NOMO-1 treated with dmso at 0.1 percent for 144 hours (cell line): ENCODE results near the gene HAVCR2.
"Not testable (repeated sequence)": the region's sequence is repeated elsewhere in the genome, so short reads cannot be mapped to it uniquely, and the experiment has no call there.

Experiments
- DNase-seq: peaks from one replicate; lab custom pipeline; 2025; ENCODE audit not compliant: unreplicated experiment; lab: John Stamatoyannopoulos, UW

The HAVCR2 gene

DNA sequence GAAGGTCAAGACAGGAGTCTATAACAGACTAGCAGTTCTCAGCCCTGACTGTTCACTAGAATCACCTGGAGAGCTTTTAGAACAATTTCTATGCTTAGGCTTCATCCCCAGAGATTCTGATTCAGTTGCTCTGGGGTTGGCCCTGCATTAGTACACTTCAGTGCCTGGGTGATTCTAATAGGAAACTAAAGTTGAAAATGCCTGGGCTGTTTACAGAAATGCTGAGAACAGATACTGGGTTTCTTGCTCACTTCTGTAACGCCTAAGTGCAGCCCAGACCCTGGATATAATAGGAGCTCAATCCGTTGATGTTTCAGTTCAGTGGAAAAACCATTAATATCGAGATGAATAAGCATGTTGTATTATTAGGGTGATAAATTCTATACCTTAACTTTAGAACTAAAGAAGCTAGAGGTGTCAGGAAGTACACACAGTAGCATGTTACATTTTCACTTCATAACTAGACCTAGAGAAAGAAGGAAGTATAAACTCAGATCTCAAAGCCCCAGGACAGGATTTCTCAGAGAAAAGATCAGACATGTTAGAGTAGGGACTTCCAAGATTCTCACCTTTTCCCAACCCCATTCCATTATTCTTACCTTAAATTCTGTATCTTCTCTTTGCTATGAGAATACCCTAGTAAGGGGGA is 20.4 kb downstream of the HAVCR2 start:
- no peak for DNase-seq

DNA sequence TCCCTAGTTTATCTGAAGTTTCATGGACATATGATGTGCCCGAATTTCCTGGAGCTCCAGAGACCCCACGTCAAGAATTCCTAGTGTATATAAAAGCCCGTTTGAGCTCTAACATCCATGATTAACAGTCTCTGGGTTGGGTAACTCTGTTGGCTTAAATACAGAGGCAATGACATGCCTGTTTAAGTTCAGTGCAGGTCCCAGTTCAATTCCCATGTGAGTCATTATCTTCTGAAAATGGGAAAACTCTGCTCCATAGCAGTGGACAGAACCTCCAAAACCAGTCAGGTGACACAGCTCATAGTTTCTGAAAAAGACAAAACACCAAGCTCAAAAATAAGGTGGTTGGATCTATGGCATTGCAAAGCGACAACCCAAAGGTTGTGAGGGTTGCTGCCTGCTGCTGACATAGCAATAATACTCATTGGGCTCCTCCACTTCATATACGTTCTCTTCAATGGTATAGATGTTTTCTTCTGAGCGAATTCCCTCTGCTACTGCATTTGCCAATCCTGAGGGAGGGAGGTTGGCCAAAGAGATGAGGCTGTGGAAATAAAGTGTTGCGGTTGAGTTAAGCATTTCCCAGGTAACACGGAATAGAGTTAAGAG is 22.0 kb downstream of the HAVCR2 start:
- no peak for DNase-seq

- DNase-seq, result peak; percentile 65
Measured at GRCh38 chr5:157085930-157086329, 22.9 kb downstream of the HAVCR2 start.

- no peak for DNase-seq
Measured at GRCh38 chr5:157080286-157080685, 28.6 kb downstream of the HAVCR2 start.

GRCh38 chr5:157076558-157076957 is 32.3 kb downstream of the HAVCR2 start:
- DNase-seq, result no peak

- DNase-seq, result no peak
Measured at GRCh38 chr5:157072508-157072907, 36.3 kb downstream of the HAVCR2 start.

DNA sequence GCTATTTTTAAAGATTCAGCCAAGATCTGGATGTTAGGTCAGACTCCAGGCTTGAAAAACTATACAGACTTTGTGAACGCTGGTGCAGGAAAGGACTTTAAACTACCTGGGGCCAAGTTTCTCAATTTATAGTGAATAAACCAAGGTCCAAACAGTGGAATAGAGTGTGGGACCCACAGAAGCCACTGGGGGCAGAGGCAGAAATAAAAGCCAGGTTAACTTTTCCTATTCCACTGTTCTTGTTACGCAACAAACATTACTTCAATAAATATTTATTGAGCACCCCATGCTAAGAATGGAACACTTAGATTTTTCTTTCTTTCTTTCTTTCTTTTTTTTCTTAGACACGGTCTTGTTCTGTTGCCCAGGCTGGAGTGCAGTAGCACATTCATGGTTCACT is 38.9 kb downstream of the HAVCR2 start:
- DNase-seq, result no peak

DNA sequence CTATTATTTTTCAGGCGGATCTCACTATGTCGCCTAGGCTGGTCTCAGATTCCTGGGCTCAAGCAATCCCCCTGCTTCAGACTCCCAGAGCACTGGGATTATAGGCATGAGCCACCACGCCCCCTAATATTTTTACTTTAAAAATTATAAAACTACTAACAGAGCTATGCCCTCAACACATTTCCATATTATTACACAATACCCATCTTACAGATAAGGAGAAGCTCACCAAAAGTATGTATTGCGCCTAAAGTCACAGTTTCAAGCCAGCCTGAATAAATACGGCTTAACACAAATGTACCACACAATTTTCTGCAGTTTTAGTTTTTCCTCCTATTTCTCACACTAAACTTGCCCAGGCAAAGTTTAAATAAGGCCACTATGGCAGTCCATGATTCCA is 40.1 kb downstream of the HAVCR2 start:
- DNase-seq, result no peak

DNA sequence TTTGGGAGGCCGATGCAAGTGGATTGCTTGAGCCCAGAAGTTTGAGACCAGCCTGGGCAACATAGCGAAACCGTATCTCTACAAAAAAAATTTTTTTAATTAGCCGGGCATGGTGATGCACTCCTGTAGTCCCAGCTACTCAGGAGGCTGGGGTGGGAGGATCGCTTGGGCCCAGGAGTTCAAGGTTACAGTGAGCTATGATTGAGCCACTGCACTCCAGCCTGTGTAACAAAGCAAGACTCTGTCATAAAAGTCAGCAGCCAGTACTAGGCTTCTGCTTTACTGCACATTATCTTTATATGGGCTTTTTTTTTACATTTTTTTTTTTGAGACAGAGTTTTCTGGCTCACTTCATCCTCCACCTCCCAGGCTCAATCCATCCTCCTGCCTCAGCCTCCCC is 40.5 kb downstream of the HAVCR2 start:
- no peak for DNase-seq

DNA sequence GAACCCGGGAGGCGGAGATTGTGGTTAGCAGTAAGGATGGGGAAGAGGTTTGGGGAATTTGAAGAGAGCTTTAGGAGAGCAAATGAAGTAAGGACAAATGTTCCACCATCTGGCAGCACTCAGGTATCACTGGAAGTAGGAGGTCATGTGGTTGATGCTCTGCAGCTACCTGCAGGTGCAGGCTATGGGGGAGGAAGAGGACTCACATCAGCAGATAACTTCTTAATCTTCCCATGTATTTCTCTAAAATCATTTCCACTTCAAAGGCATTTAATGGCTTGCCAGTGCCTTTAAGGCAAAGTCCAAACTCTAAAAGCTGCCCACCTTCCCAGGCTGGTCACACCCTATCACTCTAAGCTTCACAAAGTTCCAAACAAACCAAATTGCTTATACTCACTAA is 41.8 kb downstream of the HAVCR2 start:
- DNase-seq, result no peak

GRCh38 chr5:157066080-157066479 is 42.8 kb downstream of the HAVCR2 start:
- DNase-seq, result no peak

- no peak for DNase-seq
Measured at GRCh38 chr5:157063776-157064430, 44.9 kb downstream of the HAVCR2 start.

GRCh38 chr5:157059891-157060290 is 49.0 kb downstream of the HAVCR2 start:
- no peak for DNase-seq

DNA sequence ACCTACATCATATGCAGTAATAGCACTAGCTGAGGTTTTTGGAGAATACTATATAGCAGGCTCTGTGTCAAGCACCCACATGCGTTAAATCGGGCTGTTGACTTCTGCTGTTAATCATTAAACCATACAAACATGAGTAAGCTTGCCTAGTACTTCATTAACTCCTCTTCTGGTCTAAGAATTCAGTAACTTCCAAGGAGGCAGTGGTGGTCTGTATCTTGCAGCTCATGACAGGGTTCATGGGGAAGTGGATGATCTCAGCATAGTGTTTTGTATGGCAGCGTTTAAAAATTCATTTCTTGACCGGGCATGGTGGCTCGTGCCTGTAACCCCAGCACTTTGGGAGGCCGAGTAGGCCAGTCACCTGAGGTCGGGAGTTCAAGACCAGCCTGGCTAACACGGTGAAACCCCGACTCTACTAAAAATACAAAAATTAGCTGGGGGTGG is 49.7 kb downstream of the HAVCR2 start, which contains the start of gene HAVCR1:
Gene HAVCR1 (minus strand): TSS at position 24 of the 447 bp plus-strand sequence. CDS start 1,173 bp downstream, outside the sequence.
- DNase-seq, result no peak

DNA sequence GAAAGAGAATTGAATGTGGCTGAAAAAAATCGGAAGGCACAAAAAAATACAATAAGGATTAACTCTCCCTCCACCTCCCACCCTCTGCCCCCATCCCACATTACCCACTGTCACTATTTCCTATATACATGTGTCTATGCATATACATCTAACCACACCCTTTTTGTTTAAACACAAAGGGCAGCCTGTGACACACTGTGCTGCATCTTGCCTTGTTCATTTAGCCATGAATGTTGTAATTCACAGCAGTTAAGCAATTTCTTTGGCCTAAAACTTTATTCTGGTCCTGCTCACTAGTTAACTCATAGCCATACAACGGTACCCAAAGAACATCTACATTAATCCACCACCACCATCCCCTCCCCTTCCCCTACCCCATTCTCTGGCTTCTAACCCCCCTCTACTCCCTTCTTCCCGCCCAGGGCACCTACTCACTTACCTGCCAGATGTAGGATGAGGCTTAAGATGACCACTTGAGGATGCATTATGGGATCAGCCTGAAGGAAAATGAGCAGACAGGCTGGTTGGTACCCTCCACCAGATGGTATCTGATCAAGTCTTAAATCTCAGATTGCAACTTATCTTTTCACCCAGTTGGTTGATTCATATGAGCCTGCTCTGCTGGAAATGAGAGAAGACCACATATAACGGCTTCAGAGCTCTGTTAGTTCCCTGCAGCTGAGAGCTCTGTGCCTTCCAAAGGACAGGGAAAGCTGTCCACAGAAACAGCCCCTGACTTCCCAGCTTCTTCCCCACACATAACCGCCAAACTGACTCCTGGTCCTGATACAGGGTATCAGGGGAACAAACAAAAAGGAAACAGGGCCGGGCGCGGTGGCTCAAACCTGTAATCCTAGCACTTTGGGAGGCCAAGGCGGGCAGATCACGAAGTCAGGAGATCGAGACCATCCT is 51.1 kb downstream of the HAVCR2 start:
- DNase-seq, result no peak

GRCh38 chr5:157056848-157057247 is 52.0 kb downstream of the HAVCR2 start:
- DNase-seq, result not testable (repeated sequence)

GRCh38 chr5:157051604-157052245 is 57.1 kb downstream of the HAVCR2 start:
- DNase-seq, result no peak

DNA sequence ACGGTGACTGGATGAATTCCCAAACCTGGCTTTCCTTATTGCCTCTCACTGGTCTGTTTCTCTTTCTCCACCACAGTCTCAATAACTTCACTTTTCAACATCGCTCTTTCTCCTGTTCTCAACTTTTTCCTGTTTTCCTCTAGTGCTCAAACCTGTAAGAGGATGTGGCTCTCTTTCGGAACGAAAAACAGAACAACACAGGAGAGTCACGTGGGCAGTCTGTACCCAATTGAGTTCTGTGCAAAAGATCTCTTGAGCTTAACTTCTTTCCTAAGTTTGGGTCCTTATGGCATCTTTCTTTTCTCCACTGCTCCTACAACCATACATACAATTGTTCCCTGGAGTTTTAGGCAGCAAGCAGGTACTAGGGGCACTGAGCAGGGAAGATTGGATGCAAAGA is 58.8 kb downstream of the HAVCR2 start:
- DNase-seq, result no peak

GRCh38 chr5:157049605-157050004 is 59.2 kb downstream of the HAVCR2 start:
- DNase-seq, result no peak

DNA sequence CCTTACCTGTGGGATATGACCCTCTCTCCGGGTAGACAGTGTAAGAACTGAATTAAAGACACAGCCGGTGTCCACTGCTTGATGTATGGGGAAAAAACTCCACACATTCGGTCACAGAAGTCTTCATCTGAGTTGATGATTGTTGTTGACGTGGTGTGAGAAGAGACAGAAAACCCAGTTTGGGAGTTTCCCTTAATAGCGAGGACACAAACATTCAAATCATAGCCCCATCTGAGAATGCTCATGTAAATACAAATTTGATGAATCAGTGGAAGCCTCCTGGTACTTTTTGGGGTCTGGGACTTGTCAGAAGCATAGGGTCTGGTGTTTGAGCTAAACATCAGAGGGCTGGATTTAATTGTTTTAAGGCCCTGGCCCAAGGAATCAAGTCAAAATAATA is 60.9 kb downstream of the HAVCR2 start:
- no peak for DNase-seq

DNA sequence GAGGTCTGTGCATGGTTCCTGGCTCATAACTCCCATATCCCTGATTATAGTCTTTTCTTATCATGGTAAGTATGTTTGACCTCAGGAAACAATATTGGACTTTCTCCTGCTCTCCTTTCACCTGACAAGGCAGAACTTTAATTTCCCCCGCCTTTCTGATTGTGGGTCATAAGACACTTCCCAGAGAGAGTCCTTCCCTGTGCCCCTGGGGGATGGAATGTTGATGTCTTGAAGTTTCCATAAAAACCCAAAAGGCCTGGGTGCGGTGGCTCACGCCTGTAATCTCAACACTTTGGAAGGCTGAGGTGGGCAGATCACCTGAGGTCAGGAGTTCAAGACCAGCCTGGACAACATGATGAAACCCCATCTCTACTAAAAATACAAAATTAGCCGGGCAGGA is 61.8 kb downstream of the HAVCR2 start:
- not testable (repeated sequence) for DNase-seq
